Measurements from ENCODE around the gene KCNJ9. TPM values are rescaled to one million over a fixed set of nuclear protein-coding genes. Genes with fewer than 3 reads are reported as not detected.

Gene KCNJ9
- total and polyA plus RNA-seq, 2 of the 13 experiments (the other 11 are each of a cell fraction or from before 2014, with no cell fraction given), result not detected

DNA sequence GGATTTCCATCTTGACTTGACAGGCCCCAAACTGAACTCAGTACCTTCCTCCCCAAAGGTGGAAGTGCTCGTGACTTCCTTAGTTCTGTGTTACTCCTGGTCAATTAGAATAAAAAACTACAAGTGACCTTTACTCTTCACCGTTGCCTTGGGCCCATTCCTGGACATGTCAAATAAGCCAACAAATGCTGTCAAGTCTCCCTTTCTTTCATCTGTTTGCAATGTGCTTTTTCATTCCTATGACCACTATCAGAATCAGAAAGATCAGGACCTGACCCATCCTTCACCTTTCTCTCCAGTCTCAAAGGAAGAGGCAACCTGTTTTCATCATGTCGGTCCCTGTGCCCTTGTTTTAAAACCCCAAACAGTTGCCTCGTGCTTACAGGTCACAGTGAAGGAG is 6.5 kb upstream of the KCNJ9 start (continued):
- TF ChIP-seq, protein P1, sequence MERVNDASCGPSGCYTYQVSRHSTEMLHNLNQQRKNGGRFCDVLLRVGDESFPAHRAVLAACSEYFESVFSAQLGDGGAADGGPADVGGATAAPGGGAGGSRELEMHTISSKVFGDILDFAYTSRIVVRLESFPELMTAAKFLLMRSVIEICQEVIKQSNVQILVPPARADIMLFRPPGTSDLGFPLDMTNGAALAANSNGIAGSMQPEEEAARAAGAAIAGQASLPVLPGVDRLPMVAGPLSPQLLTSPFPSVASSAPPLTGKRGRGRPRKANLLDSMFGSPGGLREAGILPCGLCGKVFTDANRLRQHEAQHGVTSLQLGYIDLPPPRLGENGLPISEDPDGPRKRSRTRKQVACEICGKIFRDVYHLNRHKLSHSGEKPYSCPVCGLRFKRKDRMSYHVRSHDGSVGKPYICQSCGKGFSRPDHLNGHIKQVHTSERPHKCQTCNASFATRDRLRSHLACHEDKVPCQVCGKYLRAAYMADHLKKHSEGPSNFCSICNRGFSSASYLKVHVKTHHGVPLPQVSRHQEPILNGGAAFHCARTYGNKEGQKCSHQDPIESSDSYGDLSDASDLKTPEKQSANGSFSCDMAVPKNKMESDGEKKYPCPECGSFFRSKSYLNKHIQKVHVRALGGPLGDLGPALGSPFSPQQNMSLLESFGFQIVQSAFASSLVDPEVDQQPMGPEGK (CRISPR knock-in tag; IDR thresholded peaks at IDR 0.05), result 0 out of 2 replicates have a peak, but pooled peaks have one; percentile 8
- no peak for TF ChIP-seq ZFYVE20 (CRISPR knock-in tag; IDR thresholded peaks at IDR 0.05; ENCODE audit: borderline replicate concordance, low read depth)
- peak; percentile 84 for TF ChIP-seq RARA (CRISPR knock-in tag; IDR thresholded peaks at IDR 0.05)
- TF ChIP-seq, protein P2, sequence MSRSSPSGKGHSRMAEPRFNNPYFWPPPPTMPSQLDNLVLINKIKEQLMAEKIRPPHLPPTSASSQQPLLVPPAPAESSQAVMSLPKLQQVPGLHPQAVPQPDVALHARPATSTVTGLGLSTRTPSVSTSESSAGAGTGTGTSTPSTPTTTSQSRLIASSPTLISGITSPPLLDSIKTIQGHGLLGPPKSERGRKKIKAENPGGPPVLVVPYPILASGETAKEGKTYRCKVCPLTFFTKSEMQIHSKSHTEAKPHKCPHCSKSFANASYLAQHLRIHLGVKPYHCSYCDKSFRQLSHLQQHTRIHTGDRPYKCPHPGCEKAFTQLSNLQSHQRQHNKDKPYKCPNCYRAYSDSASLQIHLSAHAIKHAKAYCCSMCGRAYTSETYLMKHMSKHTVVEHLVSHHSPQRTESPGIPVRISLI (CRISPR knock-in tag; IDR thresholded peaks at IDR 0.05; ENCODE audit: borderline replicate concordance), result peak; percentile 14; the same call in 1 of the 2 replicates
- TF ChIP-seq ZNF614 (CRISPR knock-in tag; IDR thresholded peaks at IDR 0.05; ENCODE audit: borderline replicate concordance), result peak; percentile 31; the same call in 1 of the 2 replicates
- TF ChIP-seq SOX13 (IDR thresholded peaks at IDR 0.05), result no peak
- peak in 1 of 2 experiments; percentile 75; a peak in 2 of 4 replicates for TF ChIP-seq SOX13 (CRISPR knock-in tag; conservative IDR thresholded peaks at IDR 0.05 in 1 of 2, IDR thresholded peaks at IDR 0.05 in 1 of 2)
- no peak for TF ChIP-seq STAG1 (CRISPR knock-in tag; IDR thresholded peaks at IDR 0.05)
- 0 out of 2 replicates have a peak, but pooled peaks have one; percentile 27 for TF ChIP-seq NR2F6 (IDR thresholded peaks at IDR 0.05)
- 0 out of 2 replicates have a peak, but pooled peaks have one; percentile 27 for TF ChIP-seq NR2F6 (CRISPR knock-in tag; IDR thresholded peaks at IDR 0.05)
- no peak for TF ChIP-seq SMAD9 (CRISPR knock-in tag; IDR thresholded peaks at IDR 0.05)
- TF ChIP-seq SKIL (CRISPR knock-in tag; IDR thresholded peaks at IDR 0.05; ENCODE audit: borderline replicate concordance), result no peak
- no peak for TF ChIP-seq MAF1 (CRISPR knock-in tag; IDR thresholded peaks at IDR 0.05; ENCODE audit: borderline replicate concordance)
- TF ChIP-seq ZNF296 (CRISPR knock-in tag; conservative IDR thresholded peaks at IDR 0.05), result no peak
- TF ChIP-seq EP300 (IDR thresholded peaks at IDR 0.05; ENCODE audit: low read depth in 2 of 2, low read length in 2 of 2), result peak in 1 of 2 experiments; percentile 45; a peak in 1 of 4 replicates
- no peak; the same call in 1 of the 2 replicates for TF ChIP-seq EP300 (CRISPR knock-in tag; IDR thresholded peaks at IDR 0.05; ENCODE audit: borderline replicate concordance)
